ENCODE data around the gene CDC16. TPM values are rescaled to one million over a fixed set of nuclear protein-coding genes. Genes with fewer than 3 reads are reported as not detected.

CDC16 gene
- total RNA-seq, 1 experiment from 2014 or later, result 61.0 TPM

- CTCF ChIA-PET, result no interaction called here
- no peak overlapping the region for H3K4me2 ChIP-seq (ENCODE audit: low read length)
These were observed 75.2 kb downstream of the CDC16 start for GRCh38 chr13:114309806-114310410.

GRCh38 chr13:114310956-114311355, 76.3 kb downstream of the CDC16 start:
- DNase-seq (ENCODE audit: low read depth, low spot score) (no peak), ATAC-seq (no peak)
- H3K36me3 ChIP-seq (ENCODE audit: control insufficient read depth in 1 of 2, insufficient read depth in 2 of 2, low read length in 2 of 2), result 0 out of 4 replicates have a peak, but pooled peaks cover 0 to 2% of the 10 kb centered on the region in 2 experiments
- ChIA-PET RAD21 (ENCODE audit: low non-redundant PET in 1 of 2, low total read pairs in 2 of 2, uncharacterized antibody in 2 of 2, unreplicated experiment in 2 of 2) (no interaction called here), POLR2A (no interaction called here), CTCF (no interaction called here)
- no peaks in the 10 kb centered on the region for H3K9me3 ChIP-seq (ENCODE audit: control insufficient read depth in 1 of 2, insufficient read depth in 1 of 2, low read depth in 1 of 2, low read length in 2 of 2)
- intact Hi-C loops (cut with micrococcal nuclease), result no loop called here
- no peaks in the 10 kb centered on the region for H3K9me2 ChIP-seq (ENCODE audit: insufficient read depth)
- H3K4me1 ChIP-seq (ENCODE audit: control insufficient read depth in 1 of 2, insufficient read depth in 2 of 2, low read length in 2 of 2), result peaks cover 3 to 22% of the 10 kb centered on the region in 2 experiments
- no peak overlapping the region for H2AFZ ChIP-seq (ENCODE audit: low read depth, low read length, poor library complexity, severe bottlenecking)
- TF ChIP-seq EGR1 (IDR thresholded peaks at IDR 0.05; ENCODE audit: low read depth), result no peak
- no peak for TF ChIP-seq ZFX (IDR thresholded peaks at IDR 0.05)
- no peak for TF ChIP-seq SP1 (IDR thresholded peaks at IDR 0.05; ENCODE audit: low read depth)
- TF ChIP-seq EZH2phosphoT487 (IDR thresholded peaks at IDR 0.05; ENCODE audit: borderline replicate concordance), result no peak
- no peak overlapping the region for H3K27ac ChIP-seq (ENCODE audit: low read depth, low read length)
- no peaks in the 10 kb centered on the region for H4K20me1 ChIP-seq (ENCODE audit: insufficient read depth)
- H3K79me2 ChIP-seq (ENCODE audit: insufficient read depth, low read length), result peaks cover 16% of the 10 kb centered on the region
- no peak overlapping the region for H3K4me2 ChIP-seq (ENCODE audit: low read length)
- H3K9ac ChIP-seq (ENCODE audit: low read length), result no peak overlapping the region
- H3K4me3 ChIP-seq (replicated peaks in 1 of 2; ENCODE audit: low read depth in 1 of 2, low read length in 2 of 2), result no peak overlapping the region
- no peaks in the 10 kb centered on the region for H3K27me3 ChIP-seq (ENCODE audit: insufficient read depth, low read length)
- BruUV-seq (replicated peaks), result no TSS peak

More at GRCh38 chr13:114309806-114310410, 75.2 kb downstream of the CDC16 start:
- peak; percentile 9; the same call in 1 of the 2 replicates for TF ChIP-seq RAD21 (IDR thresholded peaks at IDR 0.05; ENCODE audit: low read depth)
- no peak for TF ChIP-seq SRF (IDR thresholded peaks at IDR 0.05; ENCODE audit: low read depth)
- Histone ChIP-seq H2AFZ (ENCODE audit: low read depth, low read length, poor library complexity, severe bottlenecking) (no peak overlapping the region), H3K9ac (ENCODE audit: low read length) (no peak overlapping the region), H3K9me3 (ENCODE audit: control insufficient read depth in 1 of 2, insufficient read depth in 1 of 2, low read depth in 1 of 2, low read length in 2 of 2) (no peaks in the 10 kb centered on the region), H3K27me3 (ENCODE audit: insufficient read depth, low read length) (no peaks in the 10 kb centered on the region), H3K27ac (ENCODE audit: low read depth, low read length) (no peak overlapping the region), H3K9me2 (ENCODE audit: insufficient read depth) (no peaks in the 10 kb centered on the region), H4K20me1 (ENCODE audit: insufficient read depth) (no peaks in the 10 kb centered on the region), H3K4me1 (ENCODE audit: control insufficient read depth in 1 of 2, insufficient read depth in 2 of 2, low read length in 2 of 2) (peaks cover 3 to 14% of the 10 kb centered on the region in 2 experiments; a peak in 3 of 4 replicates), H3K36me3 (ENCODE audit: control insufficient read depth in 1 of 2, insufficient read depth in 2 of 2, low read length in 2 of 2) (0 out of 4 replicates have a peak, but pooled peaks cover 0 to 2% of the 10 kb centered on the region in 2 experiments), H3K4me3 (replicated peaks in 1 of 2; ENCODE audit: low read depth in 1 of 2, low read length in 2 of 2) (no peak overlapping the region), H3K79me2 (ENCODE audit: insufficient read depth, low read length) (peaks cover 6% of the 10 kb centered on the region)
- ATAC-seq (no peak), DNase-seq (ENCODE audit: low read depth, low spot score) (no peak)
- ChIA-PET POLR2A (no interaction called here), RAD21 (ENCODE audit: low non-redundant PET in 1 of 2, low total read pairs in 2 of 2, uncharacterized antibody in 2 of 2, unreplicated experiment in 2 of 2) (no interaction called here)
- no TSS peak for BruUV-seq (replicated peaks)
- intact Hi-C loops (cut with micrococcal nuclease), result no loop called here
